MM.1S (cell line): Measurements from ENCODE around the gene ANLN.

ENCODE experiments used
- DNase-seq: peaks from one replicate; pipeline ENCODE4 v3.0.0-alpha.2; 2015
- H2AFZ ChIP-seq: fragments of 300-600 bp; sonication (generic); 2 replicates; pipeline ENCODE4 v1.6.0; 2016; ENCODE audit warnings: antibody characterized with exemption, low read length
- H3F3A ChIP-seq: fragments of 300-600 bp; sonication (generic); 2 replicates; pipeline ENCODE4 v1.6.1; 2016; ENCODE audit warnings: mild to moderate bottlenecking, antibody characterized with exemption, low read length, moderate library complexity, mixed read lengths; ENCODE audit not compliant: insufficient read depth
- H3K27ac ChIP-seq: fragments of 300-600 bp; sonication (generic); 2 replicates; pipeline ENCODE4 v1.5.1; 2016; ENCODE audit warnings: mild to moderate bottlenecking, low read length
- H3K27me3 ChIP-seq: fragments of 300-600 bp; sonication (generic); replicated peaks from 2 replicates; pipeline ENCODE4 v1.6.0; 2016; ENCODE audit warnings: low read length; ENCODE audit not compliant: insufficient read depth
- H3K36me3 ChIP-seq: fragments of 300-600 bp; sonication (generic); replicated peaks from 2 replicates; pipeline ENCODE4 v1.6.1; 2016; ENCODE audit warnings: mild to moderate bottlenecking, low read length, mixed read lengths; ENCODE audit not compliant: insufficient read depth
- H3K4me1 ChIP-seq: fragments of 300-600 bp; sonication (generic); 2 replicates; pipeline ENCODE4 v1.6.1; 2016; ENCODE audit warnings: low read length, mixed read lengths
- H3K4me2 ChIP-seq: fragments of 300-600 bp; sonication (generic); 2 replicates; pipeline ENCODE4 v1.6.0; 2016; ENCODE audit warnings: low read depth, low read length
- H3K4me3 ChIP-seq: fragments of 300-600 bp; sonication (generic); 2 replicates; pipeline ENCODE4 v1.5.1; 2016; ENCODE audit warnings: low read length, mixed read lengths
- H3K79me2 ChIP-seq: fragments of 300-600 bp; sonication (generic); 2 replicates; pipeline ENCODE4 v1.6.1; 2016; ENCODE audit warnings: mixed run types, low read length, mixed read lengths
- H3K9ac ChIP-seq: fragments of 300-600 bp; sonication (generic); 2 replicates; pipeline ENCODE4 v1.6.1; 2016; ENCODE audit warnings: low read length, mixed read lengths
- H3K9me2 ChIP-seq: fragments of 300-600 bp; sonication (generic); replicated peaks from 2 replicates; pipeline ENCODE4 v1.6.1; 2016; ENCODE audit warnings: mild to moderate bottlenecking, low read length, mixed read lengths; ENCODE audit not compliant: insufficient read depth
- H3K9me3 ChIP-seq: fragments of 300-600 bp; sonication (generic); replicated peaks from 2 replicates; pipeline ENCODE4 v1.6.1; 2016; ENCODE audit warnings: mild to moderate bottlenecking, low read length, mixed read lengths; ENCODE audit not compliant: insufficient read depth
- H4K20me1 ChIP-seq: fragments of 300-600 bp; sonication (generic); 2 replicates; pipeline ENCODE4 v1.6.1; 2016; ENCODE audit warnings: mild to moderate bottlenecking, low read length, moderate library complexity, mixed read lengths; ENCODE audit not compliant: insufficient read depth
- EZH2 ChIP-seq: fragments of 300-600 bp; sonication (generic); optimal IDR thresholded peaks from 2 replicates; pipeline ENCODE3; 2017; ENCODE audit warnings: low read depth, mild to moderate bottlenecking, antibody characterized with exemption, low read length, mixed read lengths
- EZH2phosphoT487 ChIP-seq: fragments of 300-600 bp; sonication (generic); IDR thresholded peaks from 2 replicates; pipeline ENCODE4 v1.6.1; 2018; ENCODE audit warnings: antibody characterized with exemption, low read length
- TF ChIP-seq, protein P1 (sequence below): fragments of 300-600 bp; sonication (generic); IDR thresholded peaks from 2 replicates; pipeline ENCODE4 v1.5.1; 2016; ENCODE audit warnings: antibody characterized with exemption, low read length, mixed read lengths

The ANLN gene

DNA sequence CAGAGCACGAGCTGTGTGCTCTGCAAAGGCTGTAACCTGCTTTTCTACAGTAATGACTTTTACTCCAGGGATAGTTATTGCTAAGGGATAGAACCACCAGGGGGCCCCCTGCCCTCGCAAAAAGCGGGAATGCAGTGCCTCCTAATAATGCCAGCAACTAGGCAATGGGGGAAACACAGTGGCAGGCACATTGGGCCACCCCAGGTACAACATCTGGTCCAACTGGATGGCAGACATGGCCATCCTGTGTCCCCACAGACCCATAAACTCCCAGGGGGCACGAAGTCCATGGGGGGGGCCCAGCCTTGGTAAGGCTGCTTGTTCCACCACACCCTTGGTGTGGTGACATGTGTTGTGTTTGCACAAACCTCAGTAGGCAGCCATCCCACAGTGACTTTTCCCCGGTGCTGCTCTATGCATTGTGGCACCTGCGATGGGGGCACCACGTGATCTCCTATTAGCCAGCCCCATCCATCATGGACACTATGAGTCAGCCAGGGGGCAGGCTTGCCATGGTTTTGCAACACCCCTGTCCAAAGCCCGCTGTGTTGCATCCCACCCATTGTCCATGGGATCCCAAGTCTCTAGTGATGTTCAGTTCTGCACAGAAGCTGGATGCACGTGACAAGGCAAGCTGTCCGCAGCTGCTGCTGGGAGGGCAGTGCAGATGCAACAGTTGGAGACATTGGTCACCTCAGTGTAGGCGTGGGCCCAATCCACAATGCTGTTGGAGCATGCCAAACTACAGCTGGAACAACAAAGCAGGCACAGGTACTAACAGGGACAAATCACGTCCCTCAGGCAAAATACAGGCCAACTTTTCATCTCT is 84.0 kb downstream of the ANLN start:
- Histone ChIP-seq H2AFZ (no peak overlapping the region), H3K4me1 (no peaks in the 10 kb centered on the region), H3K79me2 (no peaks in the 10 kb centered on the region), H3K27me3 (no peaks in the 10 kb centered on the region), H3K9me2 (no peaks in the 10 kb centered on the region), H3K9ac (no peak overlapping the region), H3K4me2 (no peak overlapping the region), H4K20me1 (no peaks in the 10 kb centered on the region), H3K36me3 (no peaks in the 10 kb centered on the region), H3K4me3 (no peak overlapping the region), H3F3A (no peaks in the 10 kb centered on the region), H3K9me3 (no peaks in the 10 kb centered on the region), H3K27ac (no peak overlapping the region)
- no peak for DNase-seq
- TF ChIP-seq, protein P1, sequence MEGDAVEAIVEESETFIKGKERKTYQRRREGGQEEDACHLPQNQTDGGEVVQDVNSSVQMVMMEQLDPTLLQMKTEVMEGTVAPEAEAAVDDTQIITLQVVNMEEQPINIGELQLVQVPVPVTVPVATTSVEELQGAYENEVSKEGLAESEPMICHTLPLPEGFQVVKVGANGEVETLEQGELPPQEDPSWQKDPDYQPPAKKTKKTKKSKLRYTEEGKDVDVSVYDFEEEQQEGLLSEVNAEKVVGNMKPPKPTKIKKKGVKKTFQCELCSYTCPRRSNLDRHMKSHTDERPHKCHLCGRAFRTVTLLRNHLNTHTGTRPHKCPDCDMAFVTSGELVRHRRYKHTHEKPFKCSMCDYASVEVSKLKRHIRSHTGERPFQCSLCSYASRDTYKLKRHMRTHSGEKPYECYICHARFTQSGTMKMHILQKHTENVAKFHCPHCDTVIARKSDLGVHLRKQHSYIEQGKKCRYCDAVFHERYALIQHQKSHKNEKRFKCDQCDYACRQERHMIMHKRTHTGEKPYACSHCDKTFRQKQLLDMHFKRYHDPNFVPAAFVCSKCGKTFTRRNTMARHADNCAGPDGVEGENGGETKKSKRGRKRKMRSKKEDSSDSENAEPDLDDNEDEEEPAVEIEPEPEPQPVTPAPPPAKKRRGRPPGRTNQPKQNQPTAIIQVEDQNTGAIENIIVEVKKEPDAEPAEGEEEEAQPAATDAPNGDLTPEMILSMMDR, result peak; percentile 53
- TF ChIP-seq EZH2 (no peak), EZH2phosphoT487 (no peak)

DNA sequence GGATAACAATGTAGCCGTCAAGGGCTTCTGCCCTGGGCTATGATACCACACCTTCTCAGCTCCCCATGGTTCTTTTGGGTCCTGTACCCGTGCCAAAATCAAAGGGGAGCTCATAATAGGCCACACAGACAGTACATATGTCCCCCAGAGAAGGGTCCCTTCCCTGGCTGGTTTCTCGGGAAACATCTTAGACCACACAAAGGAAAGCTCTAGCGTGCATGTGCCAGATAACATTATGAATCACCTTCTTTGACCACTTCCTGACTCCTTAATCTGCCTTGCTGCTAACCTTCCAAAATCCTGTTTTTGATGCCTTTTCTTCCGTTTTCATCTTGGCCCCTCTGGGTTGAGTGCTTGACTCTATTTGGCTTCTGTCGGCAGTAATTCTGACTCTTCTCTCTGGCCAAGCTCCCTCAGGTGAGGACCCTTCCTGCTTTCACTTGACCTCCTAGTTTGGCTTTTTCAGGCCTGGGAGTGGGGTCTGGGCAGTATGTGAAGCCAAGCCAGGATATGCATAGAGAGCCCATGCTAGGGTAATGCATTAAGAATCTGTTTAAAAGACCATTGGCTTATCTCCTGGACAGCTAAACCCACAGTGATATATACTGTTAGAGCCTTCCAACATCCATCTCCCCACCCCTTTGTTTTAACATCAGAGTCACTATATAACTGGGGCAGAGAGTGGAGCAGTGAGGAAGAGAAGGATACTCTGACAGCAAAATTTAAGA is 84.8 kb downstream of the ANLN start:
- no peaks in the 10 kb centered on the region for H3F3A ChIP-seq
- H3K4me3 ChIP-seq, result no peak overlapping the region
- H3K4me2 ChIP-seq, result no peak overlapping the region
- H3K9me2 ChIP-seq, result no peaks in the 10 kb centered on the region
- H4K20me1 ChIP-seq, result no peaks in the 10 kb centered on the region
- H3K27ac ChIP-seq, result no peak overlapping the region
- no peaks in the 10 kb centered on the region for H3K4me1 ChIP-seq
- DNase-seq, result no peak
- H3K79me2 ChIP-seq, result no peaks in the 10 kb centered on the region
- no peaks in the 10 kb centered on the region for H3K27me3 ChIP-seq
- no peaks in the 10 kb centered on the region for H3K36me3 ChIP-seq
- no peak for TF ChIP-seq EZH2
- TF ChIP-seq, protein P1, result no peak
- H3K9me3 ChIP-seq, result no peaks in the 10 kb centered on the region
- H3K9ac ChIP-seq, result no peak overlapping the region
- H2AFZ ChIP-seq, result no peak overlapping the region

DNA sequence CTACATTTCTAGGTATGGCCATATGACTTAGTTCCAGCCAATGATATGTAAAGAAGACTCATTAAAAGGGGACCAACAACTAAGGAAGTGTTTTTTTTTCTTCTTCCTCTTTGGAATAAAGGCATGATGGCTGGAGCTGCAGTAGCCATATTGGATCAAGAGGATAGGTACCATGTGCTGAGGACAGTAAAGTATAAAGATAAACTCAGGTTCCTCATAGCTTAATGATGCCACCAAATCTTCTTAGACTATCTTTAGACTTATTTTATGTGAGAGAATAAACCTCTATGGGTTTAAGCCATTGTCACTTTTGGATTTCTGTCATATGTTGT is 85.3 kb downstream of the ANLN start:
- H3K36me3 ChIP-seq, result no peaks in the 10 kb centered on the region
- no peak overlapping the region for H3K4me3 ChIP-seq
- H3K9ac ChIP-seq, result no peak overlapping the region
- no peaks in the 10 kb centered on the region for H3K79me2 ChIP-seq
- no peaks in the 10 kb centered on the region for H3K9me2 ChIP-seq
- no peaks in the 10 kb centered on the region for H3K27me3 ChIP-seq
- no peaks in the 10 kb centered on the region for H3K9me3 ChIP-seq
- no peaks in the 10 kb centered on the region for H3F3A ChIP-seq
- H2AFZ ChIP-seq, result no peak overlapping the region
- no peak for TF ChIP-seq EZH2phosphoT487
- TF ChIP-seq, protein P1, result no peak
- no peak for TF ChIP-seq EZH2
- no peak overlapping the region for H3K27ac ChIP-seq
- H3K4me2 ChIP-seq, result no peak overlapping the region
- no peak for DNase-seq
- H3K4me1 ChIP-seq, result no peaks in the 10 kb centered on the region
- no peaks in the 10 kb centered on the region for H4K20me1 ChIP-seq
